ENCODE results near the gene JMJD1C.

Gene JMJD1C

DNA sequence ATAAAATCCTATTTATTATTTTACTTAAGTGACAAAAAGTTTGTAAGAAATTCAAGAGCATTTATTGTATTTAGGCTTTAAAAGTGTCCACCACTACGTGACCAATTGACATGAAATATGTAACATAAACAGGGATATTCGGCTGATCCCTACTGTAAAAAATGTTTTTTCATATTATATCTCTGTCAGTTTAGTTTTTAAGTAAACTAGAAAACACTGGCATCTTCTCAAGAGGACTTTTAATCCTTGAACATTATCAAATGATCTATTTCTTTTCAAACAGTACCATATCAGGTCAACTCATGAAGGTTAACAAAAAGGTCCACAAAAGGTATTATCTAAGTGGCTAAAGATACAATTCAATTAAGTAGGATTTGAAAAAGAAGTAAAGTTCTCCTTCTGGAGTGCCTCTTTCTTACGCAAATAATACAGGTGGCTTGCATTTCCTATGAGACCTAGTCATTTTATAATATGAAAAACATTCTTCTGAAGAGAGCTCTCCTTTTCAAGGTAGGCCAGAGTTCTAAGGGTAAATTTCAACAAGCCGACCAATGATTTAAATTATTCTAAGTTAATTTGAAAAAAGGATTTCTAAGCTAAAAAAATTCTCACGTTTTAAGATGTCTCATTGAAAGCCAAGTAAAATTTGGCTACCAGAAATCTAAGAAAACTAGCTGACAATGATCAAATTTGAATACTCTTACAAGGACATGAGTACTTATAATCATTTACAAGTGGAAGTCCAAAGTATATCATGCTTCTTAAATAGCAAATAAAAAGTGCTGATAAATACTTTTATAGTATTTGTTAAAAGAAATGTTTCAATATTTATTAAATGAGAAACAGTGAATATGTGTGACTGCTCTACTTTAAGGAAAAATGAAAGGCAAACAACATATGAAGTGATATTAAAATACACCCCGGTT, 199.1 kb downstream of the JMJD1C start:
- Histone ChIP-seq H3K79me1 (replicated peaks; ENCODE audit: low read length, poor library complexity, severe bottlenecking) (peaks cover 2% of the 10 kb centered on the region), H3K4me2 (ENCODE audit: low read length, poor library complexity, severe bottlenecking) (no peak overlapping the region), H4K91ac (ENCODE audit: low read length) (no peak overlapping the region), H4K8ac (ENCODE audit: low read length) (no peak overlapping the region), H2AFZ (ENCODE audit: low read depth, low read length) (no peak overlapping the region), H3K9ac (ENCODE audit: low read length) (peak overlapping the region; percentile 98), H2BK15ac (ENCODE audit: low read depth, poor library complexity, severe bottlenecking) (no peak overlapping the region), H2BK5ac (ENCODE audit: low read depth, low read length, poor library complexity, severe bottlenecking) (no peak overlapping the region), H3K4me3 (ENCODE audit: insufficient read depth in 1 of 2, low read depth in 1 of 2, low read length in 2 of 2) (peak overlapping the region in 1 of 2 experiments; percentile 87), H3K23ac (ENCODE audit: low read length in 2 of 2) (no peak overlapping the region), H3K4ac (ENCODE audit: low read depth in 1 of 2, low read length in 2 of 2) (no peak overlapping the region), H3K18ac (ENCODE audit: low read depth in 1 of 2, low read length in 2 of 2) (no peak overlapping the region), H3K4me1 (ENCODE audit: control insufficient read depth, insufficient read depth, low read depth, low read length) (peaks cover 9% of the 10 kb centered on the region), H3K27ac (ENCODE audit: low read length, poor library complexity, severe bottlenecking) (no peak overlapping the region), H3K36me3 (ENCODE audit: control insufficient read depth in 1 of 2, insufficient read depth in 2 of 2, low read depth in 1 of 2, low read length in 2 of 2) (no peaks in the 10 kb centered on the region), H2AK5ac (ENCODE audit: low read length, severe bottlenecking) (no peak overlapping the region), H2BK120ac (ENCODE audit: low read depth, low read length) (no peak overlapping the region), H2BK12ac (ENCODE audit: low read length in 2 of 2) (no peak overlapping the region), H3K14ac (ENCODE audit: low read length in 2 of 2) (no peak overlapping the region), H3K9me3 (ENCODE audit: control insufficient read depth, low read length) (no peaks in the 10 kb centered on the region), H3K27me3 (ENCODE audit: control insufficient read depth in 1 of 2, insufficient read depth in 1 of 2, low read length in 2 of 2) (no peaks in the 10 kb centered on the region)
- WGBS = no CpG with 5 or more reads among the region's 6 CpGs
- no peak for DNase-seq

DNA sequence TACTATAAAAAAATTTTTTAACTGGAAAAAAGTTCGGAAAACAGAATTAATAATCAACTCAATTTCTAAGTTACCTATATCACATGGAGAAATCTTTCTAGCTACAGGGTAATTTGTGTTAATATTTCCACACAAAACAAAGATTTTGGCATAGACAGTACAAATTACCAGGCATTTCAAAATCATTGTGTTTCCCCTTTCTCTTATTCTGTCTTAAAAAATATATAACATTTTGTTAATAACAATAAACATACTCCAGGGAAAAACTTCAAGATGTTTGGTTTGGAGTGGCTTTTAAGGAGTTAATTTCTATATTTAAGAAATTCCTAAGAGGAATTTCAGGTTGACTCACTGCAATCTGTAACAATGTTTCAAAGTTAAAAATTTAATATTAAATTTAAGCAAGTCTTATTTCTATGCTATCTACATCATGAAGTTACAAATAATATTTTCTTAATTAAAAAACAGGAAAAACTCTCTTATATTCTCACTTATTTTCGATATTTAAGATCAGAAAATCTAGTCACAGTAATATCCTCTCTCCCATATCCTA, 200.0 kb downstream of the JMJD1C start:
- no peak overlapping the region for H2BK120ac ChIP-seq (ENCODE audit: low read depth, low read length)
- H2AK5ac ChIP-seq (ENCODE audit: low read length, severe bottlenecking) = no peak overlapping the region
- 0% methylated on average over 1 of the region's 2 CpGs for WGBS
- no peak overlapping the region for H3K23ac ChIP-seq (ENCODE audit: low read length in 2 of 2)
- no peak overlapping the region for H4K91ac ChIP-seq (ENCODE audit: low read length)
- no peak overlapping the region for H3K18ac ChIP-seq (ENCODE audit: low read depth in 1 of 2, low read length in 2 of 2)
- no peak overlapping the region for H3K27ac ChIP-seq (ENCODE audit: low read length, poor library complexity, severe bottlenecking)
- H3K9me3 ChIP-seq (ENCODE audit: control insufficient read depth, low read length) = no peaks in the 10 kb centered on the region
- H3K36me3 ChIP-seq (ENCODE audit: control insufficient read depth in 1 of 2, insufficient read depth in 2 of 2, low read depth in 1 of 2, low read length in 2 of 2) = peaks cover 0 to 6% of the 10 kb centered on the region in 2 experiments
- H2BK15ac ChIP-seq (ENCODE audit: low read depth, poor library complexity, severe bottlenecking) = no peak overlapping the region
- peak overlapping the region; percentile 98 for H3K9ac ChIP-seq (ENCODE audit: low read length)
- H2AFZ ChIP-seq (ENCODE audit: low read depth, low read length) = no peak overlapping the region
- no peak overlapping the region for H4K8ac ChIP-seq (ENCODE audit: low read length)
- H3K4me3 ChIP-seq (ENCODE audit: insufficient read depth in 1 of 2, low read depth in 1 of 2, low read length in 2 of 2) = peak overlapping the region in 1 of 2 experiments; percentile 87
- no peaks in the 10 kb centered on the region for H3K27me3 ChIP-seq (ENCODE audit: control insufficient read depth in 1 of 2, insufficient read depth in 1 of 2, low read length in 2 of 2)
- no peak overlapping the region for H2BK5ac ChIP-seq (ENCODE audit: low read depth, low read length, poor library complexity, severe bottlenecking)
- peaks cover 7% of the 10 kb centered on the region for H3K4me1 ChIP-seq (ENCODE audit: control insufficient read depth, insufficient read depth, low read depth, low read length)
- H3K4me2 ChIP-seq (ENCODE audit: low read length, poor library complexity, severe bottlenecking) = no peak overlapping the region
- no peak for DNase-seq
- H3K79me1 ChIP-seq (replicated peaks; ENCODE audit: low read length, poor library complexity, severe bottlenecking) = no peaks in the 10 kb centered on the region
- H3K14ac ChIP-seq (ENCODE audit: low read length in 2 of 2) = no peak overlapping the region
- no peak overlapping the region for H2BK12ac ChIP-seq (ENCODE audit: low read length in 2 of 2)
- no peak overlapping the region for H3K4ac ChIP-seq (ENCODE audit: low read depth in 1 of 2, low read length in 2 of 2)

DNA sequence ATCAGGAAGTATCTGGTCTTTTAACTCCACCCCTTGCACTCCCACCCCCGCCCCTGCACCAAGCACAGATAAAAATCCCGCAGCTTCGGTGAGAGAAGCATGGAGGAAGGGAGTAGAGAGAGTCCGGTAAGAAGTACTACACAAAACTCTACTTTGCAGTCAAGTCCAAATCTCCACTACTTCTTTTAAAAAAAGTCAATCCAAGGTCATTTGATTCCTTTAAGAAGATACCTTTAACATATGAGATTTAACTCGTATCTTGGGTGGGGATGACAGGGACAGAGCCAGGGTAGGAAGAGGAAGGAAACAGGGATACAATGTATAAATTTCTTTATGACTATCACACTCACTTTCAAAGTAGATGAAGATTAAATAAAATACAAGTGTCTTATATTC, 200.6 kb downstream of the JMJD1C start:
- Histone ChIP-seq H3K36me3 (ENCODE audit: control insufficient read depth in 1 of 2, insufficient read depth in 2 of 2, low read depth in 1 of 2, low read length in 2 of 2) (peaks cover 0 to 9% of the 10 kb centered on the region in 2 experiments), H3K14ac (ENCODE audit: low read length in 2 of 2) (no peak overlapping the region), H3K4me2 (ENCODE audit: low read length, poor library complexity, severe bottlenecking) (peak overlapping the region; percentile 61), H2BK12ac (ENCODE audit: low read length in 2 of 2) (no peak overlapping the region), H3K9me3 (ENCODE audit: control insufficient read depth, low read length) (no peaks in the 10 kb centered on the region), H2BK5ac (ENCODE audit: low read depth, low read length, poor library complexity, severe bottlenecking) (peak overlapping the region; percentile 19), H3K27me3 (ENCODE audit: control insufficient read depth in 1 of 2, insufficient read depth in 1 of 2, low read length in 2 of 2) (no peaks in the 10 kb centered on the region), H2AK5ac (ENCODE audit: low read length, severe bottlenecking) (no peak overlapping the region), H3K79me1 (replicated peaks; ENCODE audit: low read length, poor library complexity, severe bottlenecking) (no peaks in the 10 kb centered on the region), H3K23ac (ENCODE audit: low read length in 2 of 2) (no peak overlapping the region), H4K8ac (ENCODE audit: low read length) (no peak overlapping the region), H4K91ac (ENCODE audit: low read length) (no peak overlapping the region), H3K9ac (ENCODE audit: low read length) (peak overlapping the region; percentile 98), H2AFZ (ENCODE audit: low read depth, low read length) (no peak overlapping the region), H3K18ac (ENCODE audit: low read depth in 1 of 2, low read length in 2 of 2) (no peak overlapping the region), H3K27ac (ENCODE audit: low read length, poor library complexity, severe bottlenecking) (peak overlapping the region; percentile 30), H3K4me3 (ENCODE audit: insufficient read depth in 1 of 2, low read depth in 1 of 2, low read length in 2 of 2) (peak overlapping the region in 1 of 2 experiments; percentile 87), H2BK120ac (ENCODE audit: low read depth, low read length) (no peak overlapping the region), H2BK15ac (ENCODE audit: low read depth, poor library complexity, severe bottlenecking) (no peak overlapping the region), H3K4ac (ENCODE audit: low read depth in 1 of 2, low read length in 2 of 2) (no peak overlapping the region), H3K4me1 (ENCODE audit: control insufficient read depth, insufficient read depth, low read depth, low read length) (peaks cover 4% of the 10 kb centered on the region)
- peak; percentile 78 for DNase-seq
- no CpG with 5 or more reads among the region's 5 CpGs for WGBS

DNA sequence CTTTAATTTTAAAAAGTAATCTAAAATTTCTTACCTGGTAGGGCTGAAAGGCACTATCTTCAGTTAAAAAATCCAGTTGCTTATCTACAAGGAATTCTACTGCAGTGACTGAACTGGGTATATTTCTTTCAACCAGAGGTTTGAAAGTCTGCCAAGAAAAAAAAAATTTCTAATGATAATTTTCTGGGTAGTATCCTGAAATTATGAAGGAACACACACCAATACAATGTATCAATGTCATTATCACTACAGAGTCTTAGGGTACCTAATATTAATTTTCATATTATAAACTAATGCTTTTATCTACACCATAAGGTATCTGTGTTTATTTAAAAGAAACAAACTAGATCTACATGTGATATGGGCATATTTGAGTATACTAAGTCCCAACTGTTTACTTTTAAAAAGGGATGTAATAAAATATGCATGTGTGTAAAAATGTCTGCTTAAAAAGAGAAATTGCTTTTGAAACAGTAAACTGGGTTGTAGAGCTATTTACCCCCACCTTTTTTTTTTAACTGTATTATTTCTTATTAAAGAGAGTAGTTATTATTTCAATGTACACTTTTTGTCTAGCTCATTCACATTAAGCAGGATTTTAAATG, 201.1 kb downstream of the JMJD1C start:
- Histone ChIP-seq H2AK5ac (ENCODE audit: low read length, severe bottlenecking) (no peak overlapping the region), H3K36me3 (ENCODE audit: control insufficient read depth in 1 of 2, insufficient read depth in 2 of 2, low read depth in 1 of 2, low read length in 2 of 2) (peaks cover 0 to 14% of the 10 kb centered on the region in 2 experiments), H4K91ac (ENCODE audit: low read length) (no peak overlapping the region), H3K4ac (ENCODE audit: low read depth in 1 of 2, low read length in 2 of 2) (no peak overlapping the region), H2AFZ (ENCODE audit: low read depth, low read length) (no peak overlapping the region), H4K8ac (ENCODE audit: low read length) (no peak overlapping the region), H3K27me3 (ENCODE audit: control insufficient read depth in 1 of 2, insufficient read depth in 1 of 2, low read length in 2 of 2) (no peaks in the 10 kb centered on the region), H3K4me3 (ENCODE audit: insufficient read depth in 1 of 2, low read depth in 1 of 2, low read length in 2 of 2) (peak overlapping the region in 1 of 2 experiments; percentile 87), H3K18ac (ENCODE audit: low read depth in 1 of 2, low read length in 2 of 2) (no peak overlapping the region), H3K14ac (ENCODE audit: low read length in 2 of 2) (no peak overlapping the region), H3K79me1 (replicated peaks; ENCODE audit: low read length, poor library complexity, severe bottlenecking) (no peaks in the 10 kb centered on the region), H3K9me3 (ENCODE audit: control insufficient read depth, low read length) (no peaks in the 10 kb centered on the region), H2BK120ac (ENCODE audit: low read depth, low read length) (no peak overlapping the region), H2BK15ac (ENCODE audit: low read depth, poor library complexity, severe bottlenecking) (no peak overlapping the region), H3K9ac (ENCODE audit: low read length) (peak overlapping the region; percentile 98), H3K4me1 (ENCODE audit: control insufficient read depth, insufficient read depth, low read depth, low read length) (peaks cover 2% of the 10 kb centered on the region), H2BK12ac (ENCODE audit: low read length in 2 of 2) (no peak overlapping the region), H3K27ac (ENCODE audit: low read length, poor library complexity, severe bottlenecking) (no peak overlapping the region), H3K4me2 (ENCODE audit: low read length, poor library complexity, severe bottlenecking) (peak overlapping the region; percentile 61), H2BK5ac (ENCODE audit: low read depth, low read length, poor library complexity, severe bottlenecking) (no peak overlapping the region), H3K23ac (ENCODE audit: low read length in 2 of 2) (no peak overlapping the region)
- no peak for DNase-seq
